PC-3 (cell line): ENCODE measurements around the gene CYGB. TPM values are rescaled to one million over a fixed set of nuclear protein-coding genes. Genes with fewer than 3 reads are reported as not detected.

Experiments
- ATAC-seq: fragments of 200-7000 bp; cut with Tn5 transposase; 2 replicates; pipeline ENCODE4 v1.9.1; 2020; ENCODE audit warnings: mild to moderate bottlenecking, moderate library complexity
- BruUV-seq: library from RNA; stranded (reverse); fragments of 400-500 nt; replicated peaks from 2 replicates; lab custom pipeline; 2021; lab: Mats Ljungman, UMichigan
- CTCF ChIA-PET: fragments of 300-600 bp; sonication (Branson Sonifier 250); formaldehyde crosslinking; loops from one replicate; lab custom pipeline; 2022; ENCODE audit warnings: antibody characterized with exemption; lab: Charles Lee
- POLR2A ChIA-PET: fragments of 300-600 bp; sonication (Branson Sonifier 250); formaldehyde crosslinking; loops from one replicate; lab custom pipeline; 2022; ENCODE audit warnings: antibody characterized with exemption; ENCODE audit not compliant: unreplicated experiment; lab: Charles Lee
- DNase-seq: peaks from one replicate; pipeline ENCODE4 v3.0.0-alpha.2; 2015
- H2AFZ ChIP-seq: fragments of 300-600 bp; sonication (generic); 2 replicates; pipeline ENCODE4 v1.6.0; 2016; ENCODE audit warnings: antibody characterized with exemption, low read length
- H3F3A ChIP-seq: fragments of 300-600 bp; sonication (generic); one replicate; pipeline ENCODE4 v1.6.0; 2017; ENCODE audit warnings: antibody characterized with exemption, low read length, control low read depth, mild to moderate bottlenecking; ENCODE audit not compliant: unreplicated experiment
- H3K27ac ChIP-seq: fragments of 300-600 bp; sonication (generic); 2 replicates; pipeline ENCODE4 v1.5.1; 2016; ENCODE audit warnings: mild to moderate bottlenecking, low read length
- H3K27me3 ChIP-seq: fragments of 300-600 bp; sonication (generic); 2 replicates; pipeline ENCODE4 v1.6.1; 2016; ENCODE audit warnings: low read length, mixed read lengths
- H3K36me3 ChIP-seq: fragments of 300-600 bp; sonication (generic); 2 replicates; pipeline ENCODE4 v1.6.1; 2016; ENCODE audit warnings: low read depth, mixed run types, low read length, mixed read lengths
- H3K4me1 ChIP-seq: fragments of 300-600 bp; sonication (generic); 2 replicates; pipeline ENCODE4 v1.5.1; 2016; ENCODE audit warnings: low read length; ENCODE audit not compliant: insufficient read depth
- H3K4me2 ChIP-seq: fragments of 300-600 bp; sonication (generic); 2 replicates; pipeline ENCODE4 v1.6.0; 2016; ENCODE audit warnings: low read length
- H3K4me3 ChIP-seq: fragments of 300-600 bp; sonication (generic); 2 replicates; pipeline ENCODE4 v1.5.1; 2016; ENCODE audit warnings: mild to moderate bottlenecking, low read length, mixed read lengths
- H3K79me2 ChIP-seq: fragments of 300-600 bp; sonication (generic); 2 replicates; pipeline ENCODE4 v1.6.1; 2017; ENCODE audit warnings: low read length, mixed read lengths
- H3K9ac ChIP-seq: fragments of 300-600 bp; sonication (generic); 2 replicates; pipeline ENCODE4 v1.6.0; 2016; ENCODE audit warnings: mild to moderate bottlenecking, low read length
- H3K9me2 ChIP-seq: fragments of 300-600 bp; sonication (generic); replicated peaks from 2 replicates; pipeline ENCODE4 v1.6.1; 2016; ENCODE audit warnings: mixed run types, low read length, mixed read lengths
- H3K9me3 ChIP-seq: fragments of 300-600 bp; sonication (generic); 2 replicates; pipeline ENCODE4 v1.6.1; 2016; ENCODE audit warnings: low read length, mixed read lengths
- H4K20me1 ChIP-seq: fragments of 300-600 bp; sonication (generic); 2 replicates; pipeline ENCODE4 v1.6.1; 2016; ENCODE audit warnings: low read length, mixed read lengths
- EZH2 ChIP-seq: fragments of 300-600 bp; sonication (generic); IDR thresholded peaks from one replicate; pipeline ENCODE4 v1.6.1; 2017; ENCODE audit warnings: antibody characterized with exemption, mild to moderate bottlenecking, low read length; ENCODE audit not compliant: unreplicated experiment
- EZH2phosphoT487 ChIP-seq: fragments of 300-600 bp; sonication (generic); IDR thresholded peaks from 2 replicates; pipeline ENCODE4 v1.6.1; 2018; ENCODE audit warnings: mild to moderate bottlenecking, antibody characterized with exemption, low read length, borderline replicate concordance
- intact Hi-C: fragments of 100-400 bp; cut with micrococcal nuclease; formaldehyde crosslinking; loops from 2 replicates; pipeline ENCODE4 v1.9.0; 2023
- total RNA-seq: library from RNA; depleted of rRNA; stranded (reverse); fragments of >200 nt; gene quantifications from 2 replicates; pipeline ENCODE4 v1.2.3, GENCODE V29; 2014
- TF ChIP-seq, protein P1 (sequence below): fragments of 300-600 bp; sonication (generic); conservative IDR thresholded peaks from 2 replicates; pipeline ENCODE4 v1.5.1; 2017; ENCODE audit warnings: antibody characterized with exemption, low read depth, mild to moderate bottlenecking, low read length

Gene CYGB
- total RNA-seq, 1 experiment from 2014 or later = 0.62 TPM

GRCh38 chr17:76543826-76544545 is 6.5 kb upstream of the CYGB start:
- ChIA-PET CTCF (interaction anchor here (0.7 kb wide), 1 partner anchor 1953 kb away, joined by 3 read pairs; no protein-coding TSS in a partner anchor), POLR2A (no interaction called here)
- no TSS peak for BruUV-seq
- Histone ChIP-seq H4K20me1 (no peaks in the 10 kb centered on the region), H3K9ac (no peak overlapping the region), H3K36me3 (no peaks in the 10 kb centered on the region), H3K27ac (no peak overlapping the region), H3K79me2 (no peaks in the 10 kb centered on the region), H3K27me3 (no peaks in the 10 kb centered on the region), H2AFZ (no peak overlapping the region), H3K4me1 (peaks cover 33% of the 10 kb centered on the region), H3K4me2 (no peak overlapping the region), H3K4me3 (no peak overlapping the region), H3K9me3 (no peaks in the 10 kb centered on the region), H3F3A (no peaks in the 10 kb centered on the region), H3K9me2 (no peaks in the 10 kb centered on the region)
- no peak for DNase-seq
- no peak for ATAC-seq
- intact Hi-C loops = no loop called here
- no peak for TF ChIP-seq EZH2
- no peak for TF ChIP-seq EZH2phosphoT487
- TF ChIP-seq, protein P1, sequence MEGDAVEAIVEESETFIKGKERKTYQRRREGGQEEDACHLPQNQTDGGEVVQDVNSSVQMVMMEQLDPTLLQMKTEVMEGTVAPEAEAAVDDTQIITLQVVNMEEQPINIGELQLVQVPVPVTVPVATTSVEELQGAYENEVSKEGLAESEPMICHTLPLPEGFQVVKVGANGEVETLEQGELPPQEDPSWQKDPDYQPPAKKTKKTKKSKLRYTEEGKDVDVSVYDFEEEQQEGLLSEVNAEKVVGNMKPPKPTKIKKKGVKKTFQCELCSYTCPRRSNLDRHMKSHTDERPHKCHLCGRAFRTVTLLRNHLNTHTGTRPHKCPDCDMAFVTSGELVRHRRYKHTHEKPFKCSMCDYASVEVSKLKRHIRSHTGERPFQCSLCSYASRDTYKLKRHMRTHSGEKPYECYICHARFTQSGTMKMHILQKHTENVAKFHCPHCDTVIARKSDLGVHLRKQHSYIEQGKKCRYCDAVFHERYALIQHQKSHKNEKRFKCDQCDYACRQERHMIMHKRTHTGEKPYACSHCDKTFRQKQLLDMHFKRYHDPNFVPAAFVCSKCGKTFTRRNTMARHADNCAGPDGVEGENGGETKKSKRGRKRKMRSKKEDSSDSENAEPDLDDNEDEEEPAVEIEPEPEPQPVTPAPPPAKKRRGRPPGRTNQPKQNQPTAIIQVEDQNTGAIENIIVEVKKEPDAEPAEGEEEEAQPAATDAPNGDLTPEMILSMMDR = no peak

GRCh38 chr17:76543482-76543825 is 5.9 kb upstream of the CYGB start:
- POLR2A ChIA-PET = no interaction called here
- Histone ChIP-seq H3K79me2 (no peaks in the 10 kb centered on the region), H2AFZ (no peak overlapping the region), H3K9me2 (no peaks in the 10 kb centered on the region), H3K27ac (no peak overlapping the region), H3F3A (no peaks in the 10 kb centered on the region), H3K4me3 (no peak overlapping the region), H3K9me3 (no peaks in the 10 kb centered on the region), H3K36me3 (no peaks in the 10 kb centered on the region), H4K20me1 (no peaks in the 10 kb centered on the region), H3K27me3 (no peaks in the 10 kb centered on the region), H3K4me2 (no peak overlapping the region), H3K9ac (no peak overlapping the region), H3K4me1 (peaks cover 33% of the 10 kb centered on the region)
- DNase-seq (no peak), ATAC-seq (no peak)
- intact Hi-C loops = no loop called here
- no TSS peak for BruUV-seq
- CTCF ChIA-PET = no interaction called here
- TF ChIP-seq EZH2phosphoT487 (no peak), EZH2 (no peak)
- TF ChIP-seq, protein P1 = no peak

GRCh38 chr17:76542984-76543383 is 5.5 kb upstream of the CYGB start:
- H3K9me3 ChIP-seq = no peaks in the 10 kb centered on the region
- no peaks in the 10 kb centered on the region for H4K20me1 ChIP-seq
- ATAC-seq (no peak), DNase-seq (no peak)
- no peaks in the 10 kb centered on the region for H3K36me3 ChIP-seq
- H3K27ac ChIP-seq = no peak overlapping the region
- intact Hi-C loops = no loop called here
- BruUV-seq = no TSS peak
- no peaks in the 10 kb centered on the region for H3K27me3 ChIP-seq
- H3K4me1 ChIP-seq = peaks cover 31% of the 10 kb centered on the region
- CTCF ChIA-PET = no interaction called here
- H3K4me3 ChIP-seq = no peak overlapping the region
- no peaks in the 10 kb centered on the region for H3K9me2 ChIP-seq
- H3K4me2 ChIP-seq = no peak overlapping the region
- no peak overlapping the region for H3K9ac ChIP-seq
- POLR2A ChIA-PET = no interaction called here
- TF ChIP-seq EZH2 (no peak), EZH2phosphoT487 (no peak)
- TF ChIP-seq, protein P1 = no peak
- H3F3A ChIP-seq = no peaks in the 10 kb centered on the region
- no peak overlapping the region for H2AFZ ChIP-seq
- no peaks in the 10 kb centered on the region for H3K79me2 ChIP-seq
